Neutrophil (primary cell): Measurements from ENCODE around the gene RFX4.

Experiments
- H3K27ac ChIP-seq: fragments of 200-600 bp; sonication (generic); 2 replicates; pipeline ENCODE4 v1.5.1; 2016; ENCODE audit warnings: mild to moderate bottlenecking, moderate library complexity
- H3K27me3 ChIP-seq: fragments of 200-600 bp; sonication (generic); 2 replicates; pipeline ENCODE4 v1.6.0; 2016; ENCODE audit warnings: mild to moderate bottlenecking
- H3K36me3 ChIP-seq: fragments of 200-600 bp; sonication (generic); 2 replicates; pipeline ENCODE4 v1.5.1; 2017
- H3K4me1 ChIP-seq, 2 experiments: fragments of 200-600 bp in 1 of 2; sonication (generic) in 1 of 2; 1 replicate in 1 of 2; 2 replicates in 1 of 2; pipeline versions ENCODE4 v1.5.1 to v1.6.1; 2013 to 2016; ENCODE audit warnings: low read depth in 1 of 2, low read length in 1 of 2, mild to moderate bottlenecking in 1 of 2, moderate library complexity in 1 of 2; ENCODE audit not compliant: control insufficient read depth in 1 of 2, insufficient read depth in 1 of 2
- H3K4me3 ChIP-seq, 2 experiments: fragments of 200-600 bp in 1 of 2; sonication (generic) in 1 of 2; 1 replicate in 1 of 2; 2 replicates in 1 of 2; pipeline ENCODE4 v1.5.1; 2013 to 2016; ENCODE audit warnings: low read depth in 1 of 2, low read length in 1 of 2, mild to moderate bottlenecking in 1 of 2, moderate library complexity in 1 of 2
- H3K9me3 ChIP-seq: fragments of 200-600 bp; sonication (generic); 2 replicates; pipeline ENCODE4 v1.5.1; 2016
- TF ChIP-seq, protein P1 (sequence below): fragments of 200-600 bp; sonication (generic); IDR thresholded peaks from 2 replicates; pipeline ENCODE4 v1.5.1; 2016; ENCODE audit warnings: antibody characterized with exemption

Gene RFX4

DNA sequence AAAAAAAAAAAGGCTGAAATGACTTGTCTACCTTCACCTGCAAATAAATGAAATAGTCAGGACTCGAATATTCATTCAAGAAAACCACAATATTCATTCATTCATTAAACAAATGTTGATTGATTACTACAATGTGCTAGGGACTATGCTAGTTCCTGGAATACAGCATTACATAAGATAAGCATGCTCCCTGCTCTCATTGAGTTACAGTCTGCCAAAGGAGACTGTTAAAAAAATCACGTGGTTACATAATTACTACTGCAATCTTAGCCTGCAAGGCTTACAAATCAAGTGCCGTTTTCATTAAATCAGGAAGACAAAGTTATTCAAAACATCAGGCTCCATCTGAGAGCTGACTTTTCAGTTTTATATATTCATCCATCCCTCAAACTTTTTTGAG, 121.3 kb downstream of the RFX4 start:
- H3K4me1 ChIP-seq: no peaks in the 10 kb centered on the region
- H3K4me3 ChIP-seq: no peak overlapping the region
- TF ChIP-seq, protein P1, sequence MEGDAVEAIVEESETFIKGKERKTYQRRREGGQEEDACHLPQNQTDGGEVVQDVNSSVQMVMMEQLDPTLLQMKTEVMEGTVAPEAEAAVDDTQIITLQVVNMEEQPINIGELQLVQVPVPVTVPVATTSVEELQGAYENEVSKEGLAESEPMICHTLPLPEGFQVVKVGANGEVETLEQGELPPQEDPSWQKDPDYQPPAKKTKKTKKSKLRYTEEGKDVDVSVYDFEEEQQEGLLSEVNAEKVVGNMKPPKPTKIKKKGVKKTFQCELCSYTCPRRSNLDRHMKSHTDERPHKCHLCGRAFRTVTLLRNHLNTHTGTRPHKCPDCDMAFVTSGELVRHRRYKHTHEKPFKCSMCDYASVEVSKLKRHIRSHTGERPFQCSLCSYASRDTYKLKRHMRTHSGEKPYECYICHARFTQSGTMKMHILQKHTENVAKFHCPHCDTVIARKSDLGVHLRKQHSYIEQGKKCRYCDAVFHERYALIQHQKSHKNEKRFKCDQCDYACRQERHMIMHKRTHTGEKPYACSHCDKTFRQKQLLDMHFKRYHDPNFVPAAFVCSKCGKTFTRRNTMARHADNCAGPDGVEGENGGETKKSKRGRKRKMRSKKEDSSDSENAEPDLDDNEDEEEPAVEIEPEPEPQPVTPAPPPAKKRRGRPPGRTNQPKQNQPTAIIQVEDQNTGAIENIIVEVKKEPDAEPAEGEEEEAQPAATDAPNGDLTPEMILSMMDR: no peak
- H3K27ac ChIP-seq: no peak overlapping the region
- H3K27me3 ChIP-seq: peaks cover 15% of the 10 kb centered on the region
- H3K36me3 ChIP-seq: no peaks in the 10 kb centered on the region
- no peaks in the 10 kb centered on the region for H3K9me3 ChIP-seq

DNA sequence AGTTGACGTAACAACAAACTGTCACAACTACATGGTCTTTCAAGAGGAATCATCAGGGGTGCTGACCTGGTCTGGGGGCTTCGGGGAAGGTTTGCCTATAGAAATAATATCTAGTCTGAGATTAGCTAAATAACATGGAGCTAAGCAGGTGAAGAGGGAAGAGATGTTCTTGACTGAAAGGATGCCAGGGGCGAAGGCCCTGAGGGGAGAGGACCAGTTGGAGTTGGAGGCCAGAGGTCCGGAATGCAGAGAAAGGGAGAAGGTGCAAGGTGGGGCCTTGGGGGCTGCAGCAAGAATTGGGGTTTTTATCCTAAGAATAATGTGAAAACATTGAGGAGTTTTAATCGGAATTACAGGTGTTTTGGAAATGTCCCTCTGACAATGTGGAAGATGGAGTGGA, 123.2 kb downstream of the RFX4 start:
- Histone ChIP-seq H3K4me3 (no peak overlapping the region), H3K9me3 (no peaks in the 10 kb centered on the region)
- TF ChIP-seq, protein P1: no peak

DNA sequence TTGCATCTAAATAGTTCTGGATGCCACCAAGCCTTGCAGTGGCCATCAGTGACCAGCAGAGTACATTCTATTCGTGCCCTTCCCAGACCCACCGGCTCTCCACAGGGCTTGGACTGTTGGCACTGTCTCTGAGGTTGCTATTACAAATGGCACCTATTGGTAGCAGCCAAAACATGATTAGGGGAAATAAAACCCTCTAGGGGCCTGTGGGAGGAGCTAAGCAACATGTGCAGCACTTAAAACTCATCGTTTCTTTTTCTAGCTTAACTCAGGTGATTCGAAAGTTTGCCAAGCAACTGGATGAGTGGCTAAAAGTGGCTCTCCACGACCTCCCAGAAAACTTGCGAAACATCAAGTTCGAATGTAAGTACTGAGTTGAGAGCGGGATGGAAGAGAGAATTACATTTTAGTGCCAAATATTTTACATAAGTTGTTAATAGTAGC, 126.3 kb downstream of the RFX4 start:
- TF ChIP-seq, protein P1: no peak
- H3K9me3 ChIP-seq: no peaks in the 10 kb centered on the region

More for the DNA sequence above, 123.2 kb downstream of the RFX4 start:
- Histone ChIP-seq H3K4me1 (no peaks in the 10 kb centered on the region), H3K27ac (no peak overlapping the region), H3K36me3 (no peaks in the 10 kb centered on the region), H3K27me3 (peaks cover 32% of the 10 kb centered on the region)

DNA sequence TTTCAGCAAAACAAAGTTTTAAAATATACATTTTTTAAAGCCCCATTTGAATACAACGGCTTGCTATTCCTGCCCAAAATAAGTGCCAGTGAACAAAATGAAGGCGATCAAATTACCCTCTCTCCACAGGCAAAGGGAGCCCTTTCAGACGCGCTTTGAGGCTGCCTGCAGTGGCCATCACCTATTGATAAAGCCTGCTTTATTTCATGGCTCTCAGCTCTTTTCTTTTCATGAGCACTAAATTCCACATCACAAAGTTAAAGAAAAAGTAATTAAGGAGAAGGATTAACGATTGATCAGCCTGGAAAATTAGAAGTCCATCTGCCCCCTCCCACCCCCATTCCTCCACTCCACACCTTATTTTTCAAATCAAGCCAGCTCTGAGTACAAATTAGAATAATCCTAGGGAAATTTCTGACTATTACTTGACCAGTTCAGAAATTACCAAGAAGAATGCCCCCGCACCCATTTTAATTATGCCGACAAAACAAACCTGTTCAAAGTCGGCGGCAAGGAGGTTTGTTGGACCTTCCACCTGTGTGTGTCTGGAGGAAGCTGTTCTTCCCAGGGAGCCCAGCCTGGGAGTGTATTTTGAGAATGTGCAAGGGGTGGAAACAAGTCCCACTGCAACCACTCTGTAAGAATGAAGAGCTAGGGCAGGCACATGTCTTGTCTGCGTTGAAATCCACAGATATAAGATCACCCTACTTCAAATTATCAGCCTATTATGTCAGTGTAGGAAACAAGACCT, 127.5 kb downstream of the RFX4 start:
- Histone ChIP-seq H3K4me1 (no peaks in the 10 kb centered on the region), H3K36me3 (no peaks in the 10 kb centered on the region)
- TF ChIP-seq, protein P1: no peak

More for the DNA sequence above, 126.3 kb downstream of the RFX4 start:
- peaks cover 52% of the 10 kb centered on the region for H3K27me3 ChIP-seq
- H3K4me1 ChIP-seq: no peaks in the 10 kb centered on the region
- no peaks in the 10 kb centered on the region for H3K36me3 ChIP-seq
- no peak overlapping the region for H3K4me3 ChIP-seq
- no peak overlapping the region for H3K27ac ChIP-seq

DNA sequence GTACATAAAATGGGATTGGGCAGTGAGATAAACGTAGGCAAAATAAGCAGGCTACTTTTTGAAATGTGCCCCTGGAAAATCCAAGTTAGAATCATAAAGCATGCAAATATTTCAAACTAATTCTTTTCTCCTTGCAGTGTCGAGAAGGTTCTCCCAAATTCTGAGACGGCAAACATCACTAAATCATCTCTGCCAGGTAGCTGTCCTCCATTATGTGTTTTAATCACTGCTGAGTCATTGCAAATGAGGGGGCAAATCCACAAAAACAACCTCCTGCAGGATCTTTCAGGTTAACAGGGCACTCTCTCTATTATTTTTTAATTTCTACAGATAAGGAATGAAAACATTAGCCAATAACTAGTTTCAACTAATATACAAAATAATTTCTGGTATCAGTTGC, 128.5 kb downstream of the RFX4 start:
- no peaks in the 10 kb centered on the region for H3K36me3 ChIP-seq
- H3K27ac ChIP-seq: no peak overlapping the region
- TF ChIP-seq, protein P1: no peak
- peaks cover 50% of the 10 kb centered on the region for H3K27me3 ChIP-seq
- no peak overlapping the region for H3K4me3 ChIP-seq
- H3K9me3 ChIP-seq: no peaks in the 10 kb centered on the region
- no peaks in the 10 kb centered on the region for H3K4me1 ChIP-seq

More for the DNA sequence above, 127.5 kb downstream of the RFX4 start:
- Histone ChIP-seq H3K9me3 (no peaks in the 10 kb centered on the region), H3K4me3 (no peak overlapping the region), H3K27ac (no peak overlapping the region), H3K27me3 (peaks cover 52% of the 10 kb centered on the region)
